ENCODE results near the gene OGA.
A peak's percentile ranks its signal among the peaks of the same experiment; 100 is the strongest.

The OGA gene

DNA sequence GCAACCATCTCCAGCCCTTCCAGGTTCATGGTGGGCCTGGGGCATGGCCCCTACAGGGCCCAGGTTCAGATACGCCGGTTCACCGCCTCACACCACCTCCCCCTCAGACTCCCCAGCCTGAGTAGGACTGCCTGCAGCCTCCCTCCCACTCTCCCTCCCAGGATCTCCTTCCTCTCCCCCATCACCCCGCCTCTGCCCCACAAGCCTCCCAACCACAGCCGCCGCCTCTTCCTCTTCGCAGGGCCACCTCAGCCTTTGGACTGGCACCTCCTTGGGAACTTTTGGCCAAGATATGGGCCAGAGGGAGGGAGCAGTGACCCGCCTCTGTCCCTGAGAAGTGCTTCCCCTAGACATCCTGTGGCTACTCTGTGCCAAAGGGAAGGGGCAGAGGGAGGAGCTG is 16.1 kb upstream of the OGA start:
- peak; percentile 33 for DNase-seq

DNA sequence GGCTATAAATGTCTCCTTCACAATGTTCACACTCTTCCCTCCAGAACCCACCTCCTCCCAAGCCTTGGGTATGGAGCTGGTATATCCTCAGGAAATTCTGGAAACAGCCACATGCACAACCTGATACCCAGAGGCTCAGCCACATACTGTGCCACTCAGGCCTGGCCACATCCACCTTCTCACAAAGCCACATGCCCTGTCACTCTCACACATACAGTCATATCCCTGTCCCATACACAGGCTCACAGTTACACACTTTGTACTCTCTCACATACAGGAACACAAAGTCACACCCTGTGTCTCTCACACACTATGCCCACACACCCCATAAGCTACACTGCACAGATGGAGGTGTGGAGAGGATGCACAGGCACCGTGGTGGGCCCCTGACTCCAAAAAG is 15.2 kb upstream of the OGA start:
- DNase-seq = no peak

DNA sequence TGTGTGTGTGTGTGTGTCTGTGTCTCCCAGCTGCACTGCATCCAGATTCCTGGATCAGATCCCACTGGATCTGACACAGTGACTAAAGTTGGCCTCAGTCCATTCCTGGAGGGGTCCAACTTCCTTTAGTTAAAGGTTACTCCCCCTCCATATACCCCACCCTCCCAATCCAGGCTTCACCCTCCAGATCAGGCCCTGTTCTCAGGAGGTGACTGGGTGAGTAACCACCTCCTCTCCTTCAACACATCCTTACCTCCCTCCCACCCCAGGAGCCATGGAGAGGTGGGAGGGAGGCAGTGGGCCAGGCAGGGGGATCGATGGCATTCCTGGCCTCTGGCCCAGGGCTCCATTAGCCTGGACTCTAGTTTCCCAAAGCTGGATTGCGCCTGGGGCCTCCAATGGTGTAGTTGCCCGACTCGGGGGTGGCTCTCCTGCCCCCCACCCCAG is 14.1 kb upstream of the OGA start:
- no peak for DNase-seq

DNA sequence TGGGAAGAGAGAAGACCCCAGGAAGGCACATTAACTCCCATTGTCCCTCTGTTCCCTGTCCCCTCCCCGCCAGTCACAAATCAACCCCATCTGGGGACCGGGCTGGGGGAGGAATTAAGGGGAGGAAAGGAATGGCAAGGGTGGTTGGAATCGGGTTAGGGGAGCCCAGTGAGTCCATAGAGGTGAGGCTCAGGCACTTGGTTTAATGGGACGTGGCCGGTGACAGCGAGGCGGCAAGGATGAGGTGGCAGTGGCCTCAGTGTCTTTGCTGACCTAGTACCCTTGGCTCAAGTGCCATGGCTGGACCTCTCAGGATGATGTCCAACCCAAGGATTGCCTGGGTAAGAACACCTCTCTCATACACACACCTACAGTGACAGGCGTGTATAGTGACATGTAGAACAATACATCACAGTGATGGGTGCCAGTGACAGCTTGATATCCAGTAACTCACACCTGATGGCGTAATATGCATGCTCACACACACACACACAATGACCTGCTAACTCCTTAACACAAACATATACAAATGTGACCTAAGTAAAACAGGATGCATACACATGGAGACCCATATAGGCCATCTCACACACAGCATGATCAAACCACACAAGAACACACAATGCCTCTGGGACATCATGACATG is 13.0 kb upstream of the OGA start:
- no peak for DNase-seq

DNA sequence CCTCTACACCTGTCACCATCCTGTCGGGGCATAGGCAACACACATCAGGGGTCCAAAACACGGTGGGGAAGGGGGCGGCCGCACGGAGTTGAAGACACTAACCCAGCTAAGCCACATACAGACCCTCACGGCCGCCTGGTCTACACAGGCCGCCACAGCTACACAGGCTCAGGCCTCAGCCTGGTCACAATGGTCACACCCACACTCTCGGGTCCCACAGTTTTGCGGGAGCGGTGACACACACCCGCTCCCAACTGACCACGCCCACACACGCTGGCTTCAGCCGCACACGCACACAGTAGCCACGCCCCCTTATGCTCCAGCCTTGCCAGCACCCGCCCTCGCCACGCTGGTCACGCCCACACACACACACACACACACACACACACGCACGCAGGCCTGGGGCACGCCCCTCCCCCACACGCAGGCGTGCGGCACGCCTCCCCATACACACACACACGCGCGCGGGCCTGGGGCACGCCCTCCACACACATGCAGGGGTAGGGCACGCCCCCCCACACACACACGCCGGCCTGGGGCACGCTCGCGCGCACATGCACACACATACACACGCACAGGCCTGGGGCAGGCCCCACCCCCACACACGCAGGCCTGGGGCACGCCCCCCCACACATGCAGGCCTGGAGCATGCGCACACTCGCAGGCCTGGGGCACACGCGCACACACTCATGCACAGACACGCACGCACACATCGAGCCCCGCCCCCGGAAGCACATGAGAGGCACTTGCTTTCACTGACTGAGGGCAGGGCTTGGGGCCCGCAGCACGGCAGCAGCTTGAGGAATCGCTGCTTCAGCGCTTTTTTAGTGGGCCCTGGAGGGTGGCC is 12.3 kb upstream of the OGA start:
- DNase-seq = peak; percentile 95

GRCh38 chr10:101829561-101830315 is 11.5 kb upstream of the OGA start:
- DNase-seq = peak; percentile 78

DNA sequence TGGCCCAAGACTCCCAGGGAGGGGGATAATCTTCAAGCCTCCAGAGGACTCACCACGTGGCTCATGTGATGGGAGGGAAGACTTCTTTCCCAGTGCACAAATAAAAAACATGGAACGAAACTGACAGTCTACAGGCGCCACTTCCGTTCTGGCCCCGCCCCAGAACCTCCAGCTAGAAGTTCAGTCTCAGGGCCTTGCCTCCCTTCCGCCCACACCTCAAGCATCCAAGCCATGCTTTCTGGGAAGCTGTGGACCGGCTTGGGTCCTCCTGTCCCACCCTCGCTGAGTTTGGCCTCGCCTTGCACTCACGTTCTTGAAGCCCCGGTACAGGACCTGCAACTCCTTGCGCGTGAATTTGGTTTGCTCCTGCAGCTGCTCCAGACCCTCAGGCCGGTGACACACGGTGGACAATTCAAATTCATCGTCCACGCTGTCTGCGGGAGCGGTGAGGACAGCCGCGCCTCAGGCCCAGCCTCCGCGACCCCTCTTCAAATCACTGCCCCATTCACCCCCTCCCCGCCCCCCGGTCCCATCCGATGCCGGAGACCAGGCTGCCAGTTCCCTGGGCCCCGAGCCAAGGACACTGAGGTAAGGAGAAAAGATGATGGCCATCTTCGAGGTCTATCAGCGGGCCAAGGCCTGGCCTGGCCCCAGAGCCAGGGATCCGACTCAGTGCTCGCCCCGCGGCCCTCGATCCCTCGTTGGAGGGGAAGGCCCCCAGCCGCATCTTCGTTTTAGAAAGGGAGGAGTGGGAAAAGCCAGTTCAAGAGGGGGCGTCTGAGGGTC is 10.7 kb upstream of the OGA start:
- DNase-seq = no peak

DNA sequence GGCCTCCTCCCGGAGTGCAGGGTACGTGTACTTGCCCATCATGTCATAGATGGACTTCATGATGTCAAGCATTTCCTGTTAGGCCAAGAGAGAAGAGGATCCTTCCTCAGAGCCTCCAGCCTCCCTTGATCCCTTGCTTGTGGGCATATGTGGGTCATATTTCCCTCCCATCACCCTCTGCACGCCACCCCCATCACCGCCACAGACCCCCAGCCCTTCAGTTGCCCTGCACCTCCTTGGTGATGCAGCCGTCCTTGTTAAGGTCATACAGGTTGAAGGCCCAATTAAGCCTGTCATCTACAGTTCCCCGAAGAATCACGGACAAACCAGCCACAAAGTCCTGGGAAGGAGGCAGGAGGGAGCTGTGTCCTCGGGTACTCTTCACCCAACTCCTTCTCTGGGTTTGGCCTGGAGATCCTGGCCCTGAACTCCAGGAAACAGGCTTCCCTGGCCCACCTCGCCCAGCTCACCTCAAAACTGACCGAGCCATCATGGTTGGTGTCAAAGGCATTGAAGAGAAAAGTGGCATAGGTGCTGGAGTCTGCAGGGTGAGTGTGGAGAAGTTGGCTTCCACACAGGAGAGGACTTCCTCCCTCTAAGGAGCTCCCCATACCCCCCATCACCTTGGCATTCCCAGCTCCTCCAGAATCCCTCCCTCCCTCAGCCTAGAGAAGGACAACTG is 9.8 kb upstream of the OGA start:
- DNase-seq = no peak

- no peak for DNase-seq
Measured at GRCh38 chr10:101826852-101827434, 8.7 kb upstream of the OGA start.

GRCh38 chr10:101824736-101825135 is 6.5 kb upstream of the OGA start:
- DNase-seq = no peak

DNA sequence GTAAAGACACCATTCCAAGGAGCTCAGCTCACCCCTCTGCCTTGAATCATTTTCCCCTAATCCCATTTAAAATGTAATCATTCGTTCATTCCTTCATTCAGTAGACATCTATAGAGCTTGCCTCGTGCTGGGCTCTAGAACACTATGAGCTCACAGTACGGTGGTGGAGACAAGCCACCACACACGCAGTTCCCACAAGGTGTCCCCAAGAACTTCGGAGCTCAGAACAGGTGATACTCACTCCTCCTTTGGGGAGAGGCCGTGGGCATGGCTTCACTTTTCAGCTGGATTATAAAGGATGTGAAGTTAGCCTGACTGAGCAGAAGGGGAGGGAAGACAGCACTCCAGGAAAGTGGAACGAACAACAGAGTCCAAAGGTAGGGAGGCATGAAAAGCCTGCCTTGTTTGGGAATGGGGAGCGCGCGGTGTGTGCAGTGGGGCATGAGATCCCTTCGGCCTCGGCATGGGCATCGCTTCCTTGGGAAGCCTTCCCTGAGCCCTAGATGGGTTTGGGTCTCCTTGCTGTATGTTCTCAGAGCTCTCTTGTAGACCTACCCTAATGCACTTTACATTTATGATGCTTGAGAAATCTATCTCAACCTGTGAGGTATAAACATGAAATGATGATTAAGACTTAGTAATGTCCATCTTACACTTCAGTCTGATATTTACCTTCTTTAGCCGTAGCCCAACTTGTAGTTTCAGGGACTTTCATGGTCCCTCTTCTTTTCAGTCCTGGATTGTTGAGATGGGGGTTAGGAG is 809 bp upstream of the OGA start:
- DNase-seq = no peak

DNA sequence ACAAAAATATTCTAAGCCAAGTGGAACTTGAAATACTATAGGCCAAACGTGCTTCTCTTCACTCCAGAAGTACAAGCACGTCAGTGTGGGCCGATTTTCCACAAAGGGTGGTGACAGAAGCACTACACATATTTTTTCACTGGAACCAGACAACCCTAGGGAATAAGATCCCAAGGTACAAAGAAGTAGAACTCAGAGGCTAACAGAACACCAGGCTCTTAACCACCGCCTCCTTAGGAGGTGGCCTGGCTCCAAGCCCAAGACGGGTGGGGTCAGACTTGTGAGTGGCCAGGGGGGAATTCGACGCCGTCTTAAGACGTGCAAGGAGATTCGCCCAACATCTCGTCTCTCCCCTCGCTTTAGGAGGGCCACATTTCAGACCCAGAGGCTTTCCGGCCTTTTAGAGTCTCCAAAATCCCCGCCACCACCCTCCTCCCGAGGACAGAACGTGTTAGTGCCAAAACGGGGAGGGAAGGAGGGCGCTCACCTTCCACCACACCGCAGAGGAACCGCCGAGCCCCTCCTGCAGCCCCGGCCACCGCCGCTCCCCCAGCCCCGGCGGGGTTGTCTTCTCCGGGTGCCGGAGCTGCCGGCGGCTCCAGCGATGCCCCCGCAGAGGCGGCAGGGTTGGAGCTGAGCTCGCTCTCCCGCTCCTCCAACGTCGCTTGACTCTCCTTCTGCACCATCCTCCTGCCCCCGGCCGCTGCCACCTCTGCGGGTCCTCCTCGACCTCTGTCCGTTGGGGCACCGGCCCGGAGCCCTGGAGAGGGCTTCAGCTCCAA is 716 bp downstream of the OGA start:
- DNase-seq = peak; percentile 35

DNA sequence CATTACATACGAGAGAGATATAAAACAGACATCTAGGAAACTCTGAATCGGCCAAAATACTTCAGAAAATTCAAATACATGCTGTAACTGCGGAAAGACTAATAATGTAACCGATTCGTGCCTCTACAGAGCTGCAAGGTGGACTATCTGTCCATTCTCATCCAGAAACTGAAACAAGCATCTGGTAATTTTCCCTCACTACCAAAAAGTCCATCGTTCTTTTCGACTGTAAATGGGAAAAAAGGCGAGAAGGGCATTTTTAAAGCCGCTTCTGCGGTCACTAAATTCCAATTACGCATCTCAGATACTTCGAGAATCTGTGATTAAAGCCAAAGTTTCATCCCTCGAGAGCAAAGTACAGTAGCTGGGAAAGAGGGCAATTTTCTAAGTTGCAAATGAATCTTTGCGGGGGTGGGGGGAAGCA is 1.3 kb downstream of the OGA start:
- DNase-seq = no peak

- DNase-seq = no peak
Measured at GRCh38 chr10:101816376-101816775, 1.9 kb downstream of the OGA start.

- no peak for DNase-seq
Measured at GRCh38 chr10:101814466-101815071, 3.7 kb downstream of the OGA start.

DNA sequence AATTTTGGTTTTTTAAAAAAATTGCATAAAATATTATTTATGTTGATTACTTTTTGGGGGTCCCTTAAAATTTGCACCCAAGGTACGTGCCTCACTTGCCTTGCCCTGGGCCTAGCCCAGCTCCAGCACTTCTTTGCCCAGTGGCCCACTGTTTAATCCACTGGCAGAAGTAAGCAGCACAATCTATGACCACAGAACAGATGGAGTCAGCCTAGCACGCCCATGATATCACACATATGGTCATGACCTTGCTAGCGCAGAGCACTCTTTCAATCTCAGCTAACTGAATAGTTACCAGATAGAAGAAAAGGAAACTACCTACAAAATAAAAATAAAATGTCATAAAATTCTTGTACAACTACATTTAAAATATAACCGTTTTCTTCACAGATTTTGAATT is 5.6 kb downstream of the OGA start:
- DNase-seq = no peak

GRCh38 chr10:101807158-101807557 is 11.1 kb downstream of the OGA start:
- DNase-seq = no peak

- DNase-seq = no peak
Measured at GRCh38 chr10:101803511-101803910, 14.7 kb downstream of the OGA start.

DNA sequence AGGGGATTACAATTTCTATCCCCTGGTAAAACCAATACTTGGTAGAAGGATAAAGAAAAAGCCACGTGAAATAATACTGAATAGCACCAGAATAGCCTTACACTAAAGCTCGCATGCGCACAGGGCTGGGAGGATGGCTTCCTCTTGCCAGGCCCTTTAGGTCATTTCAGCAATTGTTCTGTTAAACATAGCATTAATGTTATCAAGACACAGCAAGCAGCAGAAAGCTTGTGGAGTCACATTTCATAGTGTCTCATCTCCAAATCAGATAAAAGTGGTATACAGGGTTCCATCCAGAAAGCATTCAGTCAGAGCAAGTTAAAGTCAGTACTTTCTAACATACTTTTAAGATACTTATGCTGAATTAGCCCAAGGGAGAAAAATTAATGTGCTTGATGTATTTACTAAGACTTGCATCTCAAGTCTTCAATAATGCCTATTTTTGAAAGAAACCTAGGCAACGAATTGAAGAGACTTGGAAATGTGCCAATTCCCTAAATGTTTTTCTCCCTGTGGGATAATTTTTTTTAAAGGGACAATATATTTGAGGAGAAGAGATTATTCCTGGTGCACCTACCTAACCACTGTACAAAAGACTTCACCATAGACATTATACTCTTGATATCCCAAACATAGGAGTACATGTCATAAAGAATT is 20.7 kb downstream of the OGA start:
- no peak for DNase-seq
